HEK293 (cell line): ENCODE measurements around the gene FSHR.

Experiments used
- CTCF ChIA-PET: fragments of 350-600 bp; formaldehyde crosslinking; extraction: SDS; loops from one replicate; lab custom pipeline; 2021; ENCODE audit warnings: antibody characterized with exemption; lab: Yijun Ruan, JAX
- POLR2A ChIA-PET: fragments of 300-600 bp; formaldehyde crosslinking; extraction: SDS; loops from one replicate; lab custom pipeline; 2020; ENCODE audit warnings: antibody characterized with exemption, inconsistent platforms; lab: Yijun Ruan, JAX
- H3K27ac ChIP-seq: fragments of 200-500 bp; sonication (Bioruptor generic); 2 replicates; pipeline ENCODE4 v1.5.1; 2014; ENCODE audit warnings: low read depth, low read length, control low read depth, inconsistent platforms; ENCODE audit errors: extremely low read depth
- H3K36me3 ChIP-seq, 2 experiments: fragments of 200-500 bp in 1 of 2; sonication (Bioruptor generic) in 1 of 2; 1 replicate in 1 of 2; 2 replicates in 1 of 2; pipeline ENCODE4 v1.5.1; 2014 to 2017; ENCODE audit warnings: inconsistent platforms in 2 of 2, low read length in 2 of 2; ENCODE audit not compliant: control insufficient read depth in 2 of 2, insufficient read depth in 1 of 2
- H3K4me1 ChIP-seq: fragments of 200-500 bp; sonication (Bioruptor generic); 2 replicates; pipeline ENCODE4 v1.5.1; 2014; ENCODE audit warnings: mild to moderate bottlenecking, low read length, inconsistent platforms; ENCODE audit not compliant: control insufficient read depth, insufficient read depth
- H3K4me3 ChIP-seq: 2 replicates; pipeline ENCODE4 v1.5.1; 2011; ENCODE audit warnings: low read depth, mild to moderate bottlenecking, control low read depth, low read length, moderate library complexity
- H3K9me3 ChIP-seq: fragments of 200-500 bp; sonication (Bioruptor generic); 2 replicates; pipeline ENCODE4 v1.5.1; 2014; ENCODE audit warnings: low read depth, low read length, inconsistent platforms; ENCODE audit not compliant: control insufficient read depth, insufficient read depth
- FEZF1 ChIP-seq: fragments of 450-650 bp; formaldehyde crosslinking; IDR thresholded peaks from 2 replicates; pipeline ENCODE4 v1.5.1; 2016; ENCODE audit warnings: missing biosample characterization, missing genetic modification characterization
- GLI2 ChIP-seq: fragments of 450-650 bp; formaldehyde crosslinking; IDR thresholded peaks from 2 replicates; pipeline ENCODE4; 2017; ENCODE audit warnings: missing biosample characterization, missing genetic modification characterization, low read depth, borderline replicate concordance
- HOXC10 ChIP-seq: sonication (generic); formaldehyde crosslinking; IDR thresholded peaks from 2 replicates; pipeline ENCODE4 v1.8.1; 2023; ENCODE audit warnings: mild to moderate bottlenecking, missing genetic modification reagents
- MEIS1 ChIP-seq: sonication (generic); formaldehyde crosslinking; IDR thresholded peaks from 2 replicates; pipeline ENCODE4 v1.8.1; 2022; ENCODE audit warnings: missing genetic modification reagents, mild to moderate bottlenecking, borderline replicate concordance
- PRDM1 ChIP-seq: fragments of 450-650 bp; formaldehyde crosslinking; IDR thresholded peaks from 2 replicates; pipeline ENCODE4; 2016; ENCODE audit warnings: missing biosample characterization, missing genetic modification characterization
- SETDB1 ChIP-seq: IDR thresholded peaks from one replicate; pipeline ENCODE4 v1.6.1; 2017; ENCODE audit warnings: mild to moderate bottlenecking, low read length, moderate library complexity, mixed read lengths; ENCODE audit not compliant: insufficient read length
- TRIM28 ChIP-seq: IDR thresholded peaks from 2 replicates; pipeline ENCODE4 v1.6.1; 2011; ENCODE audit warnings: low read length, control low read depth, borderline replicate concordance
- ZBTB17 ChIP-seq: fragments of 450-650 bp; formaldehyde crosslinking; IDR thresholded peaks from 2 replicates; pipeline ENCODE4 v1.5.1; 2016; ENCODE audit warnings: missing biosample characterization, missing genetic modification characterization
- ZNF114 ChIP-seq: fragments of 450-650 bp; formaldehyde crosslinking; IDR thresholded peaks from 2 replicates; pipeline ENCODE4 v1.5.0; 2017; ENCODE audit warnings: missing biosample characterization, missing genetic modification characterization
- ZNF138 ChIP-seq: fragments of 450-650 bp; formaldehyde crosslinking; IDR thresholded peaks from 2 replicates; pipeline ENCODE4 v1.5.1; 2016; ENCODE audit warnings: missing biosample characterization, missing genetic modification characterization, borderline replicate concordance
- ZNF248 ChIP-seq: fragments of 450-650 bp; formaldehyde crosslinking; IDR thresholded peaks from 2 replicates; pipeline ENCODE4 v1.5.1; 2017; ENCODE audit warnings: missing biosample characterization, missing genetic modification characterization
- ZNF274 ChIP-seq, 2 experiments: fragments of 200-500 bp in 1 of 2; fragments of 450-650 bp in 1 of 2; sonication (Bioruptor generic) in 1 of 2; formaldehyde crosslinking in 1 of 2; IDR thresholded peaks; 2 replicates each; pipeline versions ENCODE4 v1.5.1 to v1.6.1; 2014 to 2016; ENCODE audit warnings: borderline replicate concordance in 1 of 2, inconsistent platforms in 1 of 2, low read length in 1 of 2, missing biosample characterization in 1 of 2, missing genetic modification characterization in 1 of 2
- ZNF280C ChIP-seq: fragments of 450-650 bp; formaldehyde crosslinking; IDR thresholded peaks from 2 replicates; pipeline ENCODE4 v1.5.1; 2016; ENCODE audit warnings: missing biosample characterization, missing genetic modification characterization
- ZNF350 ChIP-seq: fragments of 450-650 bp; formaldehyde crosslinking; IDR thresholded peaks from 2 replicates; pipeline ENCODE4 v1.5.0; 2017; ENCODE audit warnings: missing biosample characterization, mild to moderate bottlenecking, missing genetic modification characterization
- ZNF660 ChIP-seq: fragments of 450-650 bp; IDR thresholded peaks from 2 replicates; pipeline ENCODE4 v1.5.1; 2018; ENCODE audit warnings: missing biosample characterization, mild to moderate bottlenecking, missing genetic modification characterization
- ZSCAN16 ChIP-seq: fragments of 450-650 bp; formaldehyde crosslinking; IDR thresholded peaks from 2 replicates; pipeline ENCODE4 v1.5.1; 2016; ENCODE audit warnings: missing biosample characterization, missing genetic modification characterization
- TF ChIP-seq, protein P1 (sequence below): fragments of 450-650 bp; IDR thresholded peaks from 2 replicates; pipeline ENCODE4 v1.5.1; 2018; ENCODE audit warnings: missing biosample characterization, mild to moderate bottlenecking, missing genetic modification characterization
- TF ChIP-seq, protein P2 (sequence below): fragments of 450-650 bp; formaldehyde crosslinking; IDR thresholded peaks from 2 replicates; pipeline ENCODE4 v1.5.1; 2016; ENCODE audit warnings: missing biosample characterization, missing genetic modification characterization, borderline replicate concordance
- TF ChIP-seq, protein P3 (sequence below): fragments of 450-650 bp; formaldehyde crosslinking; IDR thresholded peaks from 2 replicates; pipeline ENCODE4 v1.5.1; 2016; ENCODE audit warnings: missing biosample characterization, missing genetic modification characterization
- TF ChIP-seq, protein P4 (sequence below): fragments of 450-650 bp; formaldehyde crosslinking; IDR thresholded peaks from 2 replicates; pipeline ENCODE4 v1.5.1; 2017; ENCODE audit warnings: missing biosample characterization, missing genetic modification characterization

The FSHR gene

DNA sequence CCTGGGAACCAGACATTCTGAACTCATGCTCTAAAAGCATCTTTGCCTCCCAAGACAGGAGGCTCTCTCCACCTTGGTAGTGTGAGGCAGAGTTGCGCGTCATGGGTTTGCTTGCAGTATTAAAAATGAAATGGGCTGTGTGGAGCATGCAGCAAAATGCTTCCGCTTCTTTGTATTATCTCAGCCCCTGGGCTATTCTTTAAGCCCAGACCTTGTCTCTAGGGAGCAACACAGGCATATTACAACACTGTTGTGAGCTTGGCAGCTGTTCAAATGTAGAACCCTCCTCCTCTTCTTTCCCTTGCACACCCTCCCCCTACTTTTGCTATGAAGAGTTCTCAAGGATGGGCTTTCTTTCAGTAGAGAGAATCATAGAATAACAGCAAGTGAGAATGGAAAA lies 213.7 kb downstream of the FSHR start (continued):
- TF ChIP-seq MEIS1 (no peak), PRDM1 (tag by site-specific recombination) (no peak), ZNF660 (tag by site-specific recombination) (no peak), ZNF248 (no peak), ZSCAN16 (tag by site-specific recombination) (0 out of 2 replicates have a peak, but pooled peaks have one; percentile 24), TRIM28 (peak; percentile 20; the same call in 1 of the 2 replicates), ZNF138 (tag by site-specific recombination) (no peak), ZNF114 (tag by site-specific recombination) (no peak)
- TF ChIP-seq, protein P1, sequence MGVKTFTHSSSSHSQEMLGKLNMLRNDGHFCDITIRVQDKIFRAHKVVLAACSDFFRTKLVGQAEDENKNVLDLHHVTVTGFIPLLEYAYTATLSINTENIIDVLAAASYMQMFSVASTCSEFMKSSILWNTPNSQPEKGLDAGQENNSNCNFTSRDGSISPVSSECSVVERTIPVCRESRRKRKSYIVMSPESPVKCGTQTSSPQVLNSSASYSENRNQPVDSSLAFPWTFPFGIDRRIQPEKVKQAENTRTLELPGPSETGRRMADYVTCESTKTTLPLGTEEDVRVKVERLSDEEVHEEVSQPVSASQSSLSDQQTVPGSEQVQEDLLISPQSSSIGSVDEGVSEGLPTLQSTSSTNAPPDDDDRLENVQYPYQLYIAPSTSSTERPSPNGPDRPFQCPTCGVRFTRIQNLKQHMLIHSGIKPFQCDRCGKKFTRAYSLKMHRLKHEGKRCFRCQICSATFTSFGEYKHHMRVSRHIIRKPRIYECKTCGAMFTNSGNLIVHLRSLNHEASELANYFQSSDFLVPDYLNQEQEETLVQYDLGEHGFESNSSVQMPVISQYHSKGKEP (tag by site-specific recombination), result peak; percentile 67
- TF ChIP-seq, protein P2, sequence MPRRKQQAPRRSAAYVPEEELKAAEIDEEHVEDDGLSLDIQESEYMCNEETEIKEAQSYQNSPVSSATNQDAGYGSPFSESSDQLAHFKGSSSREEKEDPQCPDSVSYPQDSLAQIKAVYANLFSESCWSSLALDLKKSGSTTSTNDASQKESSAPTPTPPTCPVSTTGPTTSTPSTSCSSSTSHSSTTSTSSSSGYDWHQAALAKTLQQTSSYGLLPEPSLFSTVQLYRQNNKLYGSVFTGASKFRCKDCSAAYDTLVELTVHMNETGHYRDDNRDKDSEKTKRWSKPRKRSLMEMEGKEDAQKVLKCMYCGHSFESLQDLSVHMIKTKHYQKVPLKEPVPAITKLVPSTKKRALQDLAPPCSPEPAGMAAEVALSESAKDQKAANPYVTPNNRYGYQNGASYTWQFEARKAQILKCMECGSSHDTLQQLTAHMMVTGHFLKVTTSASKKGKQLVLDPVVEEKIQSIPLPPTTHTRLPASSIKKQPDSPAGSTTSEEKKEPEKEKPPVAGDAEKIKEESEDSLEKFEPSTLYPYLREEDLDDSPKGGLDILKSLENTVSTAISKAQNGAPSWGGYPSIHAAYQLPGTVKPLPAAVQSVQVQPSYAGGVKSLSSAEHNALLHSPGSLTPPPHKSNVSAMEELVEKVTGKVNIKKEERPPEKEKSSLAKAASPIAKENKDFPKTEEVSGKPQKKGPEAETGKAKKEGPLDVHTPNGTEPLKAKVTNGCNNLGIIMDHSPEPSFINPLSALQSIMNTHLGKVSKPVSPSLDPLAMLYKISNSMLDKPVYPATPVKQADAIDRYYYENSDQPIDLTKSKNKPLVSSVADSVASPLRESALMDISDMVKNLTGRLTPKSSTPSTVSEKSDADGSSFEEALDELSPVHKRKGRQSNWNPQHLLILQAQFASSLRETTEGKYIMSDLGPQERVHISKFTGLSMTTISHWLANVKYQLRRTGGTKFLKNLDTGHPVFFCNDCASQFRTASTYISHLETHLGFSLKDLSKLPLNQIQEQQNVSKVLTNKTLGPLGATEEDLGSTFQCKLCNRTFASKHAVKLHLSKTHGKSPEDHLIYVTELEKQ (tag by site-specific recombination), result no peak
- TF ChIP-seq, all 188 proteins: peak for 4

DNA sequence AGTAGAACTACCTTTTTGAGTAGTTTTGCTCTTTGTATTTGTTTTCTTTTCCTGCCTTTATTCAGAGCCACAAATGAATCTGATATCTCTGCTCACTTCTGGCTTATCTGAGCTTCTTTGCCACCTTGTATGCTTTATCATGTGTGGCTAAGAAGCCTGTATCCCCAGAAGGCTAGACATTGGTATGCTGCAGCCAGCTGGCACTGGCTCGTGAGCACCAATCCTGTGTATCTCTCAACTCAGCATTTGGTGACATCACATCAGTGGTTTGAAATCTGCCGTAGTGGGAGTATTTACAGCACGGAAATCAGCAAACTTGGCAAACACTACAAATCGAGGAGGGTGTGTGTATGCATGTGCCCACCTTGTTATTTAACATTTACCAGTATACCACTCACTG lies 215.1 kb downstream of the FSHR start:
- POLR2A ChIA-PET, result no interaction called here
- H3K36me3 ChIP-seq, result no peaks in the 10 kb centered on the region
- no peaks in the 10 kb centered on the region for H3K9me3 ChIP-seq
- CTCF ChIA-PET, result no interaction called here
- H3K4me3 ChIP-seq, result no peak overlapping the region
- no peak overlapping the region for H3K27ac ChIP-seq
- peaks cover 9% of the 10 kb centered on the region for H3K4me1 ChIP-seq
- TF ChIP-seq ZBTB17 (tag by site-specific recombination) (no peak), ZNF274 (IDR thresholded peaks at IDR 0.05; ENCODE audit: low read length) (no peak), ZNF274 (tag by site-specific recombination; IDR thresholded peaks at IDR 0.05; ENCODE audit: borderline replicate concordance) (no peak), SETDB1 (no peak), ZNF350 (tag by site-specific recombination) (no peak), HOXC10 (no peak), GLI2 (tag by site-specific recombination) (no peak), ZNF280C (tag by site-specific recombination) (no peak), FEZF1 (tag by site-specific recombination) (no peak)
- TF ChIP-seq, protein P2 (tag by site-specific recombination), result no peak
- TF ChIP-seq, protein P3, sequence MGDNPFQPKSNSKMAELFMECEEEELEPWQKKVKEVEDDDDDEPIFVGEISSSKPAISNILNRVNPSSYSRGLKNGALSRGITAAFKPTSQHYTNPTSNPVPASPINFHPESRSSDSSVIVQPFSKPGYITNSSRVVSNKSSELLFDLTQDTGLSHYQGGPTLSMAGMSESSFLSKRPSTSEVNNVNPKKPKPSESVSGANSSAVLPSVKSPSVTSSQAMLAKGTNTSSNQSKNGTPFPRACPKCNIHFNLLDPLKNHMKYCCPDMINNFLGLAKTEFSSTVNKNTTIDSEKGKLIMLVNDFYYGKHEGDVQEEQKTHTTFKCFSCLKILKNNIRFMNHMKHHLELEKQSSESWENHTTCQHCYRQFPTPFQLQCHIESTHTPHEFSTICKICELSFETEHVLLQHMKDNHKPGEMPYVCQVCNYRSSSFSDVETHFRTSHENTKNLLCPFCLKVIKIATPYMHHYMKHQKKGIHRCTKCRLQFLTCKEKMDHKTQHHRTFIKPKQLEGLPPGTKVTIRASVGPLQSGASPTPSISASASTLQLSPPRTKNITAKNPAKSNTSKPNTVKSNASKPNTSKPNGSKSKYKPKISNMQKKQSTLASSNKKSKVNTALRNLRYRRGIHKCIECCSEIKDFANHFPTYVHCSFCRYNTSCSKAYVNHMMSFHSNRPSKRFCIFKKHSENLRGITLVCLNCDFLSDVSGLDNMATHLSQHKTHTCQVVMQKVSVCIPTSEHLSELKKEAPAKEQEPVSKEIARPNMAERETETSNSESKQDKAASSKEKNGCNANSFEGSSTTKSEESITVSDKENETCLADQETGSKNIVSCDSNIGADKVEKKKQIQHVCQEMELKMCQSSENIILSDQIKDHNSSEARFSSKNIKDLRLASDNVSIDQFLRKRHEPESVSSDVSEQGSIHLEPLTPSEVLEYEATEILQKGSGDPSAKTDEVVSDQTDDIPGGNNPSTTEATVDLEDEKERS (tag by site-specific recombination), result no peak
- TF ChIP-seq, protein P4, sequence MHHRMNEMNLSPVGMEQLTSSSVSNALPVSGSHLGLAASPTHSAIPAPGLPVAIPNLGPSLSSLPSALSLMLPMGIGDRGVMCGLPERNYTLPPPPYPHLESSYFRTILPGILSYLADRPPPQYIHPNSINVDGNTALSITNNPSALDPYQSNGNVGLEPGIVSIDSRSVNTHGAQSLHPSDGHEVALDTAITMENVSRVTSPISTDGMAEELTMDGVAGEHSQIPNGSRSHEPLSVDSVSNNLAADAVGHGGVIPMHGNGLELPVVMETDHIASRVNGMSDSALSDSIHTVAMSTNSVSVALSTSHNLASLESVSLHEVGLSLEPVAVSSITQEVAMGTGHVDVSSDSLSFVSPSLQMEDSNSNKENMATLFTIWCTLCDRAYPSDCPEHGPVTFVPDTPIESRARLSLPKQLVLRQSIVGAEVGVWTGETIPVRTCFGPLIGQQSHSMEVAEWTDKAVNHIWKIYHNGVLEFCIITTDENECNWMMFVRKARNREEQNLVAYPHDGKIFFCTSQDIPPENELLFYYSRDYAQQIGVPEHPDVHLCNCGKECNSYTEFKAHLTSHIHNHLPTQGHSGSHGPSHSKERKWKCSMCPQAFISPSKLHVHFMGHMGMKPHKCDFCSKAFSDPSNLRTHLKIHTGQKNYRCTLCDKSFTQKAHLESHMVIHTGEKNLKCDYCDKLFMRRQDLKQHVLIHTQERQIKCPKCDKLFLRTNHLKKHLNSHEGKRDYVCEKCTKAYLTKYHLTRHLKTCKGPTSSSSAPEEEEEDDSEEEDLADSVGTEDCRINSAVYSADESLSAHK, result no peak
